H1 (cell line): ENCODE measurements around the gene CYBA. TPM values are rescaled to one million over a fixed set of nuclear protein-coding genes. Genes with fewer than 3 reads are reported as not detected.

Experiments used
- GABPA ChIP-seq: IDR thresholded peaks from 2 replicates; pipeline ENCODE4 v1.6.1; 2011; ENCODE audit warnings: mild to moderate bottlenecking, low read length, moderate library complexity, borderline replicate concordance; ENCODE audit not compliant: insufficient read depth
- SRF ChIP-seq: IDR thresholded peaks from 2 replicates; pipeline ENCODE4 v1.6.1; 2011; ENCODE audit warnings: mild to moderate bottlenecking, low read depth, low read length, moderate library complexity
- polyA plus RNA-seq, 7 experiments: library from polyadenylated mRNA; depleted of rRNA in 3 of 7; stranded (reverse) in 5 of 7; unstranded in 2 of 7; fragments of >200 nt in 5 of 7; fragments of 200-250 nt in 2 of 7; gene quantifications; 1 replicate in 5 of 7; 2 replicates in 1 of 7; 4 replicates in 1 of 7; pipeline versions ENCODE4 v1.2.1 to v1.2.3, GENCODE V29; 2011 to 2013; ENCODE audit warnings: missing spikeins in 2 of 7, mixed read lengths in 2 of 7
- total RNA-seq: library from RNA; stranded (reverse); fragmentation: NEBNext Ultra II Directional; extraction: Animal tissue kit (Norgen Biotek cat#: 25700); gene quantifications from 2 replicates; pipeline ENCODE4 v1.2.1, GENCODE V29; 2021

The CYBA gene
- total and polyA plus RNA-seq, 2 of the 8 experiments (the other 6 are each of a cell fraction or from before 2014, with no cell fraction given), result 136 to 254 TPM

- TF ChIP-seq GABPA, result no peak
- TF ChIP-seq SRF, result no peak
- TF ChIP-seq, all 59 proteins: peak for 0
Observed at GRCh38 chr16:88614818-88615580, 35.9 kb downstream of the CYBA start (continued).
